Gastroesophageal sphincter (tissue), 4 donors: ENCODE data around the gene MC1R. TPM values are rescaled to one million over a fixed set of nuclear protein-coding genes. Genes with fewer than 3 reads are reported as not detected.

Experiments
- ATAC-seq: fragments of 150-250 bp; one replicate; pipeline ENCODE4 v1.9.1; 2016; ENCODE audit warnings: mild to moderate bottlenecking, moderate library complexity
- H3K27ac ChIP-seq, 4 donors: fragments of 200-600 bp; sonication (generic) in 3 of 4; 1 replicate in 3 of 4; 2 replicates in 1 of 4; pipeline ENCODE4 v1.5.1; 2016 to 2019
- H3K27me3 ChIP-seq: fragments of 200-600 bp; sonication (generic); one replicate; pipeline ENCODE4 v1.5.1; 2019
- H3K36me3 ChIP-seq, 2 donors: fragments of 200-600 bp; sonication (generic); one replicate each; pipeline ENCODE4 v1.5.1; 2019; ENCODE audit warnings: control low read depth in 1 of 2
- H3K4me1 ChIP-seq, 3 donors: fragments of 200-600 bp; sonication (generic); 1 replicate in 2 of 3; 2 replicates in 1 of 3; pipeline ENCODE4 v1.5.1; 2016 to 2019; ENCODE audit warnings: control low read depth in 2 of 3
- H3K4me3 ChIP-seq, 2 donors: fragments of 200-600 bp; sonication (generic); one replicate each; pipeline ENCODE4 v1.5.1; 2019; ENCODE audit warnings: mild to moderate bottlenecking in 1 of 2, moderate library complexity in 1 of 2
- H3K9me3 ChIP-seq, 3 donors: fragments of 200-600 bp; sonication (generic); one replicate each; pipeline ENCODE4 v1.5.1; 2017 to 2019; ENCODE audit warnings: control low read depth in 2 of 3
- EP300 ChIP-seq: sonication (generic); formaldehyde crosslinking; IDR thresholded peaks from one replicate; pipeline ENCODE4 v1.6.1; 2017; ENCODE audit warnings: antibody characterized with exemption, mild to moderate bottlenecking
- POLR2A ChIP-seq, 2 donors: fragments of 450-650 bp; IDR thresholded peaks; one replicate each; pipeline ENCODE4 v1.6.1; 2017; ENCODE audit warnings: antibody characterized with exemption in 2 of 2, mild to moderate bottlenecking in 2 of 2, moderate library complexity in 1 of 2
- POLR2AphosphoS5 ChIP-seq: sonication (generic); formaldehyde crosslinking; IDR thresholded peaks from one replicate; pipeline ENCODE4 v1.6.1; 2017; ENCODE audit warnings: antibody characterized with exemption
- WGBS, 2 donors: methylation state at CpG; one replicate each; pipeline ENCODE4 v1.1.5; 2018; ENCODE audit warnings: low coverage in 1 of 2; 5-methylcytosine and 5-hydroxymethylcytosine counted together
- total RNA-seq, 4 donors: library from RNA; depleted of rRNA; stranded (reverse); fragments of >200 nt; gene quantifications; one replicate each; pipeline ENCODE4 v1.1.0, GENCODE V29; 2016
- TF ChIP-seq, protein P1 (sequence below), 4 experiments: fragments of 200-600 bp in 2 of 4; fragments of 450-650 bp in 2 of 4; sonication (generic) in 1 of 4; IDR thresholded peaks; one replicate each; pipeline ENCODE4 v1.5.1; 2017 to 2019; ENCODE audit warnings: antibody characterized with exemption in 4 of 4, mild to moderate bottlenecking in 2 of 4, moderate library complexity in 2 of 4

Gene MC1R
- total RNA-seq, 4 donors from 2014 or later = 1.0 to 7.3 (median 3.6) TPM

DNA sequence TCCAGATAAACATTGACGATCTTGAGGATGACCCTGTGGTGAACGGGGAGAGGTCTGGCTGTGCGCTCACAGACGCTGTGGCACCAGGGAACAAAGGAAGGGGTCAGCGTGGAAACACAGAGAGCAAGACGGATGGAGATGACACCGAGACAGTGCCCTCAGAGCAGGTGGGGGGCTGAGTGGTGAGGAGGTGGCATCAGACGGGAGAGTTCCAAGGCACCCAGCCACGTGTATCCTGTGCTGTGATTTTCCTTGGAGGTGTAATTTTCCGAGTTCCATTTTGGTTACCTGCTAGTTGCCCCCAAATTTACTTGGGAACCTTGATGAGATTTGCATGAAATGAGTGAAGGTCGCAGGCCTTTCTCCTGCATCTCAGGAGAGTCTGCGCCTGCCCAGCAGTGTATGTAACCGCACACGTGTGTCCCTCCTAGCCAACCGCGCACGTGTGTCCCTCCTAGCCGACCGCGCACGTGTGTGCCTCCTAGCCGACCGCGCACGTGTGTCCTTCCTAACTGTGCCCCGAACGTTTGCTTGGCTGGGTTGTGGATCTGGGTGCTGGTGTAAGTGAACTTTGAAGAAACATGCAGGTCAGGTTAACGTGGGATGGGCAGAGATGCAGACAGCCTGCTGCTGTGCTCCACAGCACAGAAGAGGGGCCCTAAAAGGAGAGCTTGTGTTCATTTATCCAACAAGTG, 35.2 kb upstream of the MC1R start:
- peaks cover 0 to 16% (median 0%) of the 10 kb centered on the region in 3 donors for H3K4me1 ChIP-seq
- H3K4me3 ChIP-seq = no peak overlapping the region
- peaks cover 0 to 98% of the 10 kb centered on the region in 2 donors for H3K36me3 ChIP-seq
- no peak for ATAC-seq
- 78% methylated on average over 15 of the region's 28 CpGs; no CpG with 5 or more reads in 1 of the 2 donors for WGBS, 2 donors
- no peak overlapping the region for H3K27ac ChIP-seq
- no peak for TF ChIP-seq POLR2A (IDR thresholded peaks at IDR 0.05)
- TF ChIP-seq POLR2AphosphoS5 = no peak
- TF ChIP-seq, protein P1, sequence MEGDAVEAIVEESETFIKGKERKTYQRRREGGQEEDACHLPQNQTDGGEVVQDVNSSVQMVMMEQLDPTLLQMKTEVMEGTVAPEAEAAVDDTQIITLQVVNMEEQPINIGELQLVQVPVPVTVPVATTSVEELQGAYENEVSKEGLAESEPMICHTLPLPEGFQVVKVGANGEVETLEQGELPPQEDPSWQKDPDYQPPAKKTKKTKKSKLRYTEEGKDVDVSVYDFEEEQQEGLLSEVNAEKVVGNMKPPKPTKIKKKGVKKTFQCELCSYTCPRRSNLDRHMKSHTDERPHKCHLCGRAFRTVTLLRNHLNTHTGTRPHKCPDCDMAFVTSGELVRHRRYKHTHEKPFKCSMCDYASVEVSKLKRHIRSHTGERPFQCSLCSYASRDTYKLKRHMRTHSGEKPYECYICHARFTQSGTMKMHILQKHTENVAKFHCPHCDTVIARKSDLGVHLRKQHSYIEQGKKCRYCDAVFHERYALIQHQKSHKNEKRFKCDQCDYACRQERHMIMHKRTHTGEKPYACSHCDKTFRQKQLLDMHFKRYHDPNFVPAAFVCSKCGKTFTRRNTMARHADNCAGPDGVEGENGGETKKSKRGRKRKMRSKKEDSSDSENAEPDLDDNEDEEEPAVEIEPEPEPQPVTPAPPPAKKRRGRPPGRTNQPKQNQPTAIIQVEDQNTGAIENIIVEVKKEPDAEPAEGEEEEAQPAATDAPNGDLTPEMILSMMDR (IDR thresholded peaks at IDR 0.05) = no peak
- TF ChIP-seq EP300 = no peak
- H3K9me3 ChIP-seq = no peaks in the 10 kb centered on the region
- no peaks in the 10 kb centered on the region for H3K27me3 ChIP-seq

DNA sequence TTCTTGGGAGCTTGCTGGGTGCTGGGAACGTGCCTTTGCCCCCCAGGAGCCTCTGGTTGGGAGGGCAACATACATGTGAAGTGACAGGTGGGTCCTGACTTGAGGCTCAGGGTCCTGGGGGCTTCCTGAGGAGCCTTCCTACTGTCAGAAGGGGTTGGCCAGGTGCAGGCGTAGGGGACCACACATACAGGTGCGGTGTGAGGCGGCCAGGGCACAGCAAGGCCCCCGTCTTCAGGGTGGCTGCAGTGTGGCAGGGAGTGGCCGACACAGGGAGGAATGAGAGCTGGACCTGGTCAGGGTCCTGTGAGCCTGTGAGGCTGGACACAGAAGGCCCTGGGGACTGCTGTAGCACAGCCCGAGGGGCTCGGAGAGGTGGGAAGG, 34.6 kb upstream of the MC1R start:
- no peak overlapping the region for H3K4me3 ChIP-seq
- no peaks in the 10 kb centered on the region for H3K9me3 ChIP-seq
- H3K4me1 ChIP-seq = peaks cover 0 to 16% (median 0%) of the 10 kb centered on the region in 3 donors
- TF ChIP-seq EP300 (no peak), POLR2A (IDR thresholded peaks at IDR 0.05) (no peak), POLR2AphosphoS5 (no peak)
- TF ChIP-seq, protein P1 (IDR thresholded peaks at IDR 0.05) = no peak
- no peak for ATAC-seq
- 100% methylated on average over 1 of the region's 8 CpGs; no CpG with 5 or more reads in 1 of the 2 donors for WGBS, 2 donors
- H3K36me3 ChIP-seq = peaks cover 0 to 98% of the 10 kb centered on the region in 2 donors
- H3K27ac ChIP-seq = no peak overlapping the region
- H3K27me3 ChIP-seq = no peaks in the 10 kb centered on the region

DNA sequence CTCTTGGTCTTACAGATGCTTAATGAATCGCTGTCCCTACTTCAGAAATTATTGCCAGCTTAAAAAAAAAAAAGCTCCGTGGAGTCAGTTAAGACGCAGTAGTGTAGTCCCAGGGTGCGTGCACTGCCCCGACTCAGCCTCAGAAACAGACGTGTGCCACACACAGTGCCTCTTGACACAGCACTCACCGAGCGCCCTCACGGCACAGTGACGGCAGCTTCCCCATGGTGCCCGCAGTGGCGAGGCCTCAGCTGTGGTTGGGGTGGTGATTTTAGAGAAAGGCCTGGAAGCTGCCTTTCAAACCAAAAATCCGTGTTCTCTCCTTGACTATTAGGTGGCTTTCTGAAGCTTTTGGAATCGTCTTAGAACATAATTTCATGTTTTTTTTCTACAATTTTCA, 31.4 kb upstream of the MC1R start:
- ATAC-seq = no peak
- peaks cover 0 to 100% of the 10 kb centered on the region in 2 donors for H3K36me3 ChIP-seq

DNA sequence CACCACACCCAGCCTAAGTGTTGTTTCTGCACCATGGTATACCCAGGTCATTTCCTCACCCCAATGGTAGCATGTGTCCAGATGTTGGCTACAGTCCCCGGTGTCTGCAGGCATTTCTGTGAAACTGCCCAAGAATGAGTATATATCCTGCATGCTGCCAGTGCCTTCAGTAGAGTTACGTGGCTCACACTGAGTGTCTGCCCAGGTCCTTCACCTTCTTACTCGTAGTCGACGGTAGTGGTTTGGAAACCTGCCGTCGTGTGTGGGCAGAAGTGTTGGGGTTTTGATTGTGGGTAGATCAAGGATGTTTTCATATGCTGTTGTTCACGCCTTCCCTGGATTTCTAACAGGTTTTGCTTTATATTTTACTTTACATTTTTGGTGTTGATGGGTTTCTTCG, 28.5 kb upstream of the MC1R start:
- Histone ChIP-seq H3K27ac (no peak overlapping the region), H3K27me3 (no peaks in the 10 kb centered on the region), H3K4me1 (peaks cover 0 to under 1% (median 0%) of the 10 kb centered on the region in 3 donors), H3K36me3 (peaks cover 0 to 100% of the 10 kb centered on the region in 2 donors), H3K4me3 (no peak overlapping the region), H3K9me3 (no peaks in the 10 kb centered on the region)
- WGBS, 2 donors = 76 to 88% methylated on average over 3 to 9 of the region's 9 CpGs
- TF ChIP-seq POLR2A (IDR thresholded peaks at IDR 0.05) (no peak), EP300 (no peak), POLR2AphosphoS5 (no peak)
- TF ChIP-seq, protein P1 (IDR thresholded peaks at IDR 0.05) = no peak
- no peak for ATAC-seq

More for the DNA sequence above, 31.4 kb upstream of the MC1R start:
- Histone ChIP-seq H3K9me3 (no peaks in the 10 kb centered on the region), H3K27ac (no peak overlapping the region), H3K4me1 (peaks cover 0 to 6% (median 0%) of the 10 kb centered on the region in 3 donors), H3K27me3 (no peaks in the 10 kb centered on the region), H3K4me3 (no peak overlapping the region)
- TF ChIP-seq EP300 (no peak), POLR2A (IDR thresholded peaks at IDR 0.05) (no peak), POLR2AphosphoS5 (no peak)
- TF ChIP-seq, protein P1 (IDR thresholded peaks at IDR 0.05) = no peak
- 86 to 93% methylated on average over 9 to 13 of the region's 14 CpGs for WGBS, 2 donors
